Mammary epithelial cell (primary cell): Measurements from ENCODE around the gene FKBP5.

ENCODE experiments used
- EZH2 ChIP-seq: IDR thresholded peaks from 2 replicates; pipeline ENCODE4 v1.6.1; 2012; ENCODE audit warnings: low read length, inconsistent platforms, borderline replicate concordance
- TF ChIP-seq, protein P1 (sequence below), 2 donors: IDR thresholded peaks in 1 of 2; conservative IDR thresholded peaks in 1 of 2; 2 replicates each; pipeline ENCODE4 v1.5.1; 2011 to 2012; ENCODE audit warnings: inconsistent platforms in 2 of 2, low read length in 2 of 2, mild to moderate bottlenecking in 2 of 2, control low read depth in 1 of 2, low read depth in 1 of 2; ENCODE audit not compliant: insufficient read depth in 1 of 2; ENCODE audit errors: extremely low read depth in 1 of 2

DNA sequence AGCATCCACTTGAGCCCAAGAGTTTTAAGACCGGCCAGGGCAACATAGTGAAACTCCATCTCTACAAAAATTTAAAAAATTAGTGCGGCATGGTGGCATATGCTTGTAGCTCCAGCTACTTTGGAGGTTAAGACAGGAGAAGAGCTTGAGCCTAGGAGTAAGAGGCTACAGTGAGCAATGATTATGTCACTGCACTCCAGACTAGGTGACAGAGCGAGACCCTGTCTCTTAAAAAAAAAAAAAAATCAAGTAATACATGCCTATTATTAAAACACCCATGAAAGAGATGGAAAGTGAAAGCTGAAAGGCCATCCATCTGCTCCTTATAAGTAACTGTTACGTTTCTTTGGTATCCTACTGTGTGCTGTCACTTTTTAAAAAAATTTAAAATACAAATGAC, 66.4 kb downstream of the FKBP5 start:
- TF ChIP-seq, protein P1, sequence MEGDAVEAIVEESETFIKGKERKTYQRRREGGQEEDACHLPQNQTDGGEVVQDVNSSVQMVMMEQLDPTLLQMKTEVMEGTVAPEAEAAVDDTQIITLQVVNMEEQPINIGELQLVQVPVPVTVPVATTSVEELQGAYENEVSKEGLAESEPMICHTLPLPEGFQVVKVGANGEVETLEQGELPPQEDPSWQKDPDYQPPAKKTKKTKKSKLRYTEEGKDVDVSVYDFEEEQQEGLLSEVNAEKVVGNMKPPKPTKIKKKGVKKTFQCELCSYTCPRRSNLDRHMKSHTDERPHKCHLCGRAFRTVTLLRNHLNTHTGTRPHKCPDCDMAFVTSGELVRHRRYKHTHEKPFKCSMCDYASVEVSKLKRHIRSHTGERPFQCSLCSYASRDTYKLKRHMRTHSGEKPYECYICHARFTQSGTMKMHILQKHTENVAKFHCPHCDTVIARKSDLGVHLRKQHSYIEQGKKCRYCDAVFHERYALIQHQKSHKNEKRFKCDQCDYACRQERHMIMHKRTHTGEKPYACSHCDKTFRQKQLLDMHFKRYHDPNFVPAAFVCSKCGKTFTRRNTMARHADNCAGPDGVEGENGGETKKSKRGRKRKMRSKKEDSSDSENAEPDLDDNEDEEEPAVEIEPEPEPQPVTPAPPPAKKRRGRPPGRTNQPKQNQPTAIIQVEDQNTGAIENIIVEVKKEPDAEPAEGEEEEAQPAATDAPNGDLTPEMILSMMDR (conservative IDR thresholded peaks at IDR 0.05 in 1 of 2, IDR thresholded peaks at IDR 0.05 in 1 of 2; ENCODE audit: extremely low read depth in 1 of 2, insufficient read depth in 1 of 2, low read depth in 1 of 2, low read length in 2 of 2) = no peak
- no peak for TF ChIP-seq EZH2
